ENCODE results near the gene ARL14. TPM values are rescaled to one million over a fixed set of nuclear protein-coding genes. Genes with fewer than 3 reads are reported as not detected.

The ARL14 gene
- total RNA-seq, 1 donor from 2014 or later: not detected

GRCh38 chr3:160638184-160638583 is 38.8 kb upstream of the ARL14 start:
- peaks cover 11% of the 10 kb centered on the region for H3K4me1 Mint-ChIP-seq (ENCODE audit: low read depth)
- no peak overlapping the region for H3K27ac Mint-ChIP-seq (ENCODE audit: unreplicated experiment)
- H3K4me3 Mint-ChIP-seq (ENCODE audit: unreplicated experiment): no peak overlapping the region
- TF ChIP-seq CTCF (IDR thresholded peaks at IDR 0.05): no peak
- no peaks in the 10 kb centered on the region for H3K9me3 Mint-ChIP-seq (ENCODE audit: low read depth)
- H3K36me3 Mint-ChIP-seq (ENCODE audit: low read depth): no peaks in the 10 kb centered on the region
- DNase-seq (ENCODE audit: low spot score): no peak
- no peaks in the 10 kb centered on the region for H3K27me3 Mint-ChIP-seq (ENCODE audit: low read depth)

- no peak for DNase-seq (ENCODE audit: low spot score)
- no peaks in the 10 kb centered on the region for H3K36me3 Mint-ChIP-seq (ENCODE audit: low read depth)
- H3K4me1 Mint-ChIP-seq (ENCODE audit: low read depth): peaks cover 11% of the 10 kb centered on the region
- H3K4me3 Mint-ChIP-seq (ENCODE audit: unreplicated experiment): no peak overlapping the region
- no peak overlapping the region for H3K27ac Mint-ChIP-seq (ENCODE audit: unreplicated experiment)
- no peaks in the 10 kb centered on the region for H3K27me3 Mint-ChIP-seq (ENCODE audit: low read depth)
- no peak for TF ChIP-seq CTCF (IDR thresholded peaks at IDR 0.05)
- no peaks in the 10 kb centered on the region for H3K9me3 Mint-ChIP-seq (ENCODE audit: low read depth)
These were observed 35.2 kb upstream of the ARL14 start for GRCh38 chr3:160641665-160642309.

GRCh38 chr3:160643994-160644393 is 33.0 kb upstream of the ARL14 start:
- Mint-ChIP-seq H3K36me3 (ENCODE audit: low read depth) (no peaks in the 10 kb centered on the region), H3K27me3 (ENCODE audit: low read depth) (no peaks in the 10 kb centered on the region), H3K27ac (ENCODE audit: unreplicated experiment) (no peak overlapping the region), H3K9me3 (ENCODE audit: low read depth) (no peaks in the 10 kb centered on the region), H3K4me3 (ENCODE audit: unreplicated experiment) (no peak overlapping the region), H3K4me1 (ENCODE audit: low read depth) (peaks cover 8% of the 10 kb centered on the region)
- DNase-seq (ENCODE audit: low spot score): no peak
- peak; percentile 49 for TF ChIP-seq CTCF (IDR thresholded peaks at IDR 0.05)

- TF ChIP-seq CTCF (IDR thresholded peaks at IDR 0.05): no peak
- Mint-ChIP-seq H3K36me3 (ENCODE audit: low read depth) (no peaks in the 10 kb centered on the region), H3K4me1 (ENCODE audit: low read depth) (peaks cover 8% of the 10 kb centered on the region), H3K27ac (ENCODE audit: unreplicated experiment) (no peak overlapping the region), H3K9me3 (ENCODE audit: low read depth) (no peaks in the 10 kb centered on the region), H3K27me3 (ENCODE audit: low read depth) (no peaks in the 10 kb centered on the region), H3K4me3 (ENCODE audit: unreplicated experiment) (no peak overlapping the region)
- DNase-seq (ENCODE audit: low spot score): no peak
These were observed 32.5 kb upstream of the ARL14 start for GRCh38 chr3:160644491-160644890.

GRCh38 chr3:160648701-160649100 is 28.3 kb upstream of the ARL14 start:
- Mint-ChIP-seq H3K9me3 (ENCODE audit: low read depth) (no peaks in the 10 kb centered on the region), H3K4me3 (ENCODE audit: unreplicated experiment) (no peak overlapping the region), H3K27ac (ENCODE audit: unreplicated experiment) (no peak overlapping the region), H3K27me3 (ENCODE audit: low read depth) (no peaks in the 10 kb centered on the region), H3K36me3 (ENCODE audit: low read depth) (no peaks in the 10 kb centered on the region), H3K4me1 (ENCODE audit: low read depth) (no peaks in the 10 kb centered on the region)
- TF ChIP-seq CTCF (IDR thresholded peaks at IDR 0.05): no peak
- DNase-seq (ENCODE audit: low spot score): no peak

All from chondrocyte (in vitro differentiated cells).